NCI-H748 (cell line): ENCODE measurements around the gene RALGPS1.

Experiments
- DNase-seq: peaks from one replicate; lab custom pipeline; 2025; ENCODE audit not compliant: unreplicated experiment; lab: John Stamatoyannopoulos, UW

The RALGPS1 gene

GRCh38 chr9:127077644-127077946 is 163.0 kb downstream of the RALGPS1 start:
- no peak for DNase-seq

GRCh38 chr9:127078336-127078735 is 163.8 kb downstream of the RALGPS1 start:
- no peak for DNase-seq

DNA sequence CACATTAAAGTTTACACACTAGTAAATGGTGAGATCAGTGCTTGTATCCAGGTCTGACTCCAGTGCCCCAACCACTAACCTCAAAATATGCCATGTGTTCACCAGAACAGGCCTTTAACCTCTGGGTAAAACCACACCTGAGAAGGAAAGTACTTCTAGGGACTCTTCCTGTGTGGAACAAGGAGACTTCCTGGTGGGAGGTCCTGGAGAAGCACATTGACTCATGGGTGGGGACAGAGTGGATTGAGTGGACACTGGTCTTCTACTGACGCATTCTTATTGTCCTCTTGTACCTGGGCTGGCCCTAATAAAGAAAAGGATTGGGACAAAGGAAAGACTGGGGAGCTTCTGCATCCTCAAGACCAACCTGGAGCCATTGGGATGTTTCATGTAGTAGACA is 164.4 kb downstream of the RALGPS1 start:
- no peak for DNase-seq

- no peak for DNase-seq
Measured at GRCh38 chr9:127079446-127080140, 165.0 kb downstream of the RALGPS1 start.

GRCh38 chr9:127081250-127082185 is 166.9 kb downstream of the RALGPS1 start:
- no peak for DNase-seq

DNA sequence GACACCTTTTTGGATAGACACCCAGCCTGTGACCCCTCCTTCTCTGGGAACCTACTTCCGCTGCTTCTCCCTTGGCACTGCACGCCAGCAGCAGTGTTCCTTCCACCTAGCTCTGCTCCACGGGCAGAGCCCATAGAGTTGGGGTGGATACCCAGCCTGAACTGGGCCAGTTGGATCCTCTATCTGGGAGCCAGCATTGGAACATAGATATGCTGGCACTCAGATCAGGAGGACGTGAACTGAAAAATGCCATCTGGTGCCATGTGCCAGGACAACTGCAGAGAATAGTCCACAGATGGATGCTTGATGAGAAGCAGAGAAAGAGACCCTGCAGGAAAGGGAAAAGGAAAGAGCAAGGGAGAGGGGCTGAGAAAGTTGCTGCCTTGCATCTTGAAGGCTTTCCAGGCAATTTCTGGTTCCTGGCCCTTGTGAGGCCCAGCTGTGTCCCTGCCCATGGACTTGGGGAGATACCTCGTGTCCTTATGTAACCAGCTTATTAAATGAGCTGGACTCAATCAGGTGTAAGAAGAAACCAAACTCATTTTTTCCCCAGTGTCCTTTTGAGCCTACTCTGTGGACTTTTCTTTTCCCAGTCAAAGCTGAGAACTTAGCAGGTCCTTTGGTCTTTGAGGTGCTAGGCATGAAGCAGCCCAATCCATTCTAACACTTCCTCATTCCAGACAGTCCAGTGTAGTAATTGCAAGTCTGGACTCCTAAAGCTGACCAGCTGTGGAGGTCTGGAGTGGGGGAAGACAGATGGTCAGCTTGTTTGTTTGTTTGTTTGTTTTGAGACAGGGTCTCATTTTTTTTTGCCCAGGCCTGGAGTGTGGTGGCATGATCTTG is 168.8 kb downstream of the RALGPS1 start:
- DNase-seq = no peak

DNA sequence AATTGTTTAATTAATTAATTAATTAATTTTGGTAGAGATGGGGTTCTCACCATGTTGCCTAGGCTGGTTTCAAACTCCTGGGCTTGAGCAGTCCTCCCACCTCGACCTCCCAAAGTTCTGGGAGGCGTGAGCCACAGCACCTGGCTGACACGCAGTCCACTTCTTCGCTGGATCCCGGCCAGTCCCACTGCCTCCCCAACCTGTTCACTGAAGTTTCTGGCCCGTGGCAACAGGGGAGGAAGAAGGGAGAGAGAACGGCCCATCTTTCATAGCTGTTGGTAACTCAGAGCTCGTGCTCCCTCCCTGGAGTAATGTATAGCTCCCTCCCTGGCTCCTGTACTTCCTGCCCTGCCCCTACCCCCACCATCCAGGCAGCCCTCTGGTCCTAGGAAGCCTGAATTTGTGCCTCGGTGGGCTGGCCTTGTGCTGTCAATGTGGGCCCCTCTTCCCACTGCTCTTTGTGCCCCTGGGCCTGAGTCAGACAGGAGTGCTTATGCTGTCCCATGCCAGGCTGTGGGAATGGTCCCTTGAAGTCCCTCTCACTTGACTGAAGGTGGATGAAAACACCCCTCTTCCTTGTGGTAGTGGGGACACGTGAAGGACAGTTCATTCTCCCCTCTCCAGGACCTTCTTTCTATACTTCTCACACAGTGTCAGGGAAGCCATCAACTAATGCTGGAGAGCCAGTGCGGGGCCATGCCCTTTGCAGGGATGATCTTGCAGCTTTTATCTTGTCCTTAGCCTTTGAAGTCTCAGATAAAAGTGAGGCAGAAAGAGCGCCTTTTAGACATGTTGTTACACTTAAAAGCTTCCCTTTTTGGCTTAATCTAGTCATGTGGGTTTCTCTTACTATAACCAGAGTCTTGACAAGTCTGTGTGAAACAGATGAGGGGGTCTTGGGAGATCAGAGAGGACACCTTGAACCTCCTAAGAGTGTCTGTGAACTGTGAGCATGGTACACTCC is 169.8 kb downstream of the RALGPS1 start:
- no peak for DNase-seq

DNA sequence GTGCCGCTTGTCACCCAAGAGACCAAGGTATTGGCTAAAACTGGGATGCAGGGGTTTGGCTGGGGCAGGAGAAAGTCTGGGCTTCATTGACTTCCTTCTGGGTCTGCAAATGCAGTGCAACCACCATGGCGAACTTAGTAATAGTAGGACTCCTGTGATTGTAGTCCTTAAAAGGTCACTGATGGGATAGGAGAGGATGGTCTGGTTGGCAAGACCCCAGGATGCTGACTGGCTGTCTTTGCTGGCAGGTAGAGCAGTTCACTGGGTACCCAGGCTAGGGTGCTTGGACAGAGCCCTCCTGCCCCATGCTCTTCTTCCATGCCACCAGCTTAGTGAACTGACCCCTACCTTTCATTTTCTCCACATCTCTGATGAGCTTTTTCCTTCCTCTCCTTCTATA is 170.6 kb downstream of the RALGPS1 start:
- no peak for DNase-seq

DNA sequence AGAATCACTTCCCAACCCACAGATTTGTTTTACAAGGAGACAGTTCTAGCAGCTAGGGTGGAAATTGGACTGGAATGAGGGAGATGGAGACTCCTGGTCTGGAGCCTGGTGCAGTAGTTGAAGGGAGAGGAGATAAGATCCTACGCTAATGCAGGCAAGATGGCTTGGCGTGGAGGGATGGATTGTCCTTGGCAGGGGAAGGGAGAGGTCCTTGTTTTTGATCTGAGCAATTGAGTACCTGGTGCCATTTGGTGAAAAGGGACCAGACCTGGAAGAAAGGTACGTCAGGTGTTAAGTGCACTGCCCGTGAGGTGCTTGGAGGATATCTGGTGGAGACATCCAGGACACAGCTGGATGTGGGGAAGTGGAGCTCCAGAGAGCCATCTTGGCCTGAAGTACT is 172.2 kb downstream of the RALGPS1 start:
- DNase-seq = no peak

- no peak for DNase-seq
Measured at GRCh38 chr9:127087411-127087810, 172.8 kb downstream of the RALGPS1 start.

DNA sequence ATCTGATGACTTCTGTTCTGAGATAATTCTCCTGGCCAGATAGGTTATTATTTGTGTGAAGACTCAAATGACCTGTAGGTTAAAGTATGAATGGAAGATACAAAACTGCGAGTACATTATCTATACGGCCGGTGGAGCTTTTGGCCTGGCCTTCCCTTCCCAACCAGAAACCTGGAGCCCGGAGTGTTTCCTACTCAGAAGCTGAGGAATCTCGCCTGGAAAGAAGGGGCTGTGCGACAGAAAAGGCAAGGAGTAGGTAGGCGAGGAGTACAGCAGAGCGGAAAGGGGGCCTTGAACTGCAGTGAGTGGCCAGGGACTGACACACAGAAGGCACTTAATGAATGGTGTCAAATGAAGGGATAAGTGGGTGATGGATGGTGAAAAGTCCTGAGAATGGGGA is 173.3 kb downstream of the RALGPS1 start:
- DNase-seq = no peak

GRCh38 chr9:127088724-127089615 is 174.4 kb downstream of the RALGPS1 start:
- DNase-seq = no peak

DNA sequence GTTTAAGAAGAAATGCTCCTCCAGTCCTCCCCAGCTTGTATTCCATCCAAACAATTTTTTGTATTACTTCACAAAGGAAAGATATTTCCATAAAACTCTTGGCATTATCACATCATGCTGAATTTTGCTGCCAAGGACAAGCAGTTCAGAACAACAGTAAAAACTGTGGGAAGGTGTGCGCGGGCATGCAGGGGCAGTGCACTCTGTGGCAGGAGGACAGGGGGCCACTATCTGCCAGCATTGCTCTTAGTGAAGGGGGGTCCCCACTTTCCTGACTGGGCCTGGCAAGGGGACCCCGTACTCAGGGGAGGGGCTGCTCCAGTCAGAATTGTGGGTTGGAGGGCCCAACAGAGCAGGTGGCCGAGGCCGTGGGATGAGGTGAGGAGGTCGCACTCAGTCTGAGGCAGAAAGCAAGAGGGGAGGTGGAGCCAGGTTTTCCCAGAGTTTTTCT is 175.1 kb downstream of the RALGPS1 start:
- DNase-seq = no peak

- DNase-seq = no peak
Measured at GRCh38 chr9:127090341-127090985, 175.9 kb downstream of the RALGPS1 start.

DNA sequence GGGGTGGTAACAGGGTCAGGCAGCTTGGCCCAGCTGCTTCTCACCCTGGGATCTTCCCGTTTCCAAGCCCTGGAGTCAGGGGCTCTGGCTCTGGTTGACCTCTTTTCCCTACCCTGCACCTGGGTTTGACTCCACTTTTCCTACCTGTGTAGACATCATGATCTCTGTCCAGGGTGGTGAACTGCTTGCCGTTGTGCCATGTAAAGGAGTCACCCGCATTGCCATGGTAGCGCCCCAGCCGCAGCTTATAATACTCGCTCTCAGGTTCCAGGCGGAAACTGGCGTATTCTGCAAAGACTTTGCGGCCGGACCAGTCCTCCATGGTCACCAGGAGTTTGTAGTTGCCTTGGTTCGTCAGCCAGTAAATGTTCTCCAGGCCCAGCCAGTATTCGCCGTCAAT is 176.9 kb downstream of the RALGPS1 start:
- DNase-seq = no peak

- no peak for DNase-seq
Measured at GRCh38 chr9:127092041-127092608, 177.5 kb downstream of the RALGPS1 start.

DNA sequence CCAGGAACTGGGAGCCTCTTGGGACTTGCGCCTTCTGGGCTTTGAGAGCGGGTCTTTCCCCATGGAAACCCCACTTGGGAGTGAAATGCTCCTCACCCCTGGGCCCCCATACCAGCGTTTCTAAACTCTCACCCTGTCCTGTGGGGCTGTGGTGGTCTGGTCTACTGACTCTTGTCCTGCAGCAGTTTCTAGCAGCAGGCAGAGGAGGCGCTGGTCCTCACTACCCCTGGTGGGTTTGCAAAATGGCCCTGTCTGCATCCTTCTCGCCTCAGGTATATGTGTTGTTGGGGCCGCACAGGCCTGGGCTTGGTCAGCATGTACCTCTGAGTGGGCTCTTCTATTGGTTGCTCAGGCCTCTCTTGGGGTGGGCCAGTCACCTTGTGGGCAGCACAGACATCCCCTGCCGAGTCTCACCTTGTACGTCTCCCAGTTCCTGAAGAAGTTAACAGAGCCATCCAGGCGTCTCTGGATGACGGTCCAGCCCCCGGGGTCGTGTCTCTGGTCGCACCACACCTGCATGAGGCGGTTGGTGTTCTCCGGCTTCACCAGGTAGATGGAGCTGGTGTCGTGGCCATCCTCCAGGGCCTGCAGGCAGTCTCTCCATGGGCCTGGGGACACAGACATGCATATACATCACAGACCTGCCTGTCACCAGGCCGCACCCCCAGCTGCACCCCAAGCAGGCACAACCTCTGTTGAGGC is 178.9 kb downstream of the RALGPS1 start:
- no peak for DNase-seq

GRCh38 chr9:127095411-127095810 is 180.8 kb downstream of the RALGPS1 start:
- DNase-seq = no peak
